ENCODE results near the gene MANBA.

Gene MANBA

DNA sequence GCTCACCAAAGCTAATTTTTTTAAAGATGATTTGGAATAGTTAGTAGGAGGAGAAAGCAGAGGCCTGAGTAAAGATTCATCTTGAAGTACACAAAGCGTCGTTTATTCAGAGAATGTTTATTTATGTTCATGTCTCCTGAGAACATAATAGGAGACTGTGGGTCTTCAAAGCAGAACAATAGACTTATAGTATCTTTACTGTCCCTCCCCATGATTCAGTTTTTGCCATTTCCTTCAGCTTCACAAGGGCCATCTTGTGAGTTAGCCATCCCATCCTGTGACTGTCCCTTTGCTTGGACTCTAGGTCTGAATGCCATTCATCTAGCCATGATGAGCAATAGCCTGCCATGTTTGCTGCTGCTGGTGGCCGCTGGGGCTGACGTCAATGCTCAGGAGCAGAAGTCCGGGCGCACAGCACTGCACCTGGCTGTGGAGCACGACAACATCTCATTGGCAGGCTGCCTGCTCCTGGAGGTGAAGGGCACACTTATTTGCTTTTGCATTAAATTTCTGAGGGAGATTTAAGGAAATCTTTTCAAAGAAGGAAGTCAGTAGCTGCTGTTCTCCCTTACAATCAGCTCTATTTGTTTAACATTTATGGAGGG lies 153.8 kb downstream of the MANBA start:
- no peak overlapping the region for H3K4me3 ChIP-seq (replicated peaks; ENCODE audit: low read depth, low read length)
- TF ChIP-seq, protein P1, sequence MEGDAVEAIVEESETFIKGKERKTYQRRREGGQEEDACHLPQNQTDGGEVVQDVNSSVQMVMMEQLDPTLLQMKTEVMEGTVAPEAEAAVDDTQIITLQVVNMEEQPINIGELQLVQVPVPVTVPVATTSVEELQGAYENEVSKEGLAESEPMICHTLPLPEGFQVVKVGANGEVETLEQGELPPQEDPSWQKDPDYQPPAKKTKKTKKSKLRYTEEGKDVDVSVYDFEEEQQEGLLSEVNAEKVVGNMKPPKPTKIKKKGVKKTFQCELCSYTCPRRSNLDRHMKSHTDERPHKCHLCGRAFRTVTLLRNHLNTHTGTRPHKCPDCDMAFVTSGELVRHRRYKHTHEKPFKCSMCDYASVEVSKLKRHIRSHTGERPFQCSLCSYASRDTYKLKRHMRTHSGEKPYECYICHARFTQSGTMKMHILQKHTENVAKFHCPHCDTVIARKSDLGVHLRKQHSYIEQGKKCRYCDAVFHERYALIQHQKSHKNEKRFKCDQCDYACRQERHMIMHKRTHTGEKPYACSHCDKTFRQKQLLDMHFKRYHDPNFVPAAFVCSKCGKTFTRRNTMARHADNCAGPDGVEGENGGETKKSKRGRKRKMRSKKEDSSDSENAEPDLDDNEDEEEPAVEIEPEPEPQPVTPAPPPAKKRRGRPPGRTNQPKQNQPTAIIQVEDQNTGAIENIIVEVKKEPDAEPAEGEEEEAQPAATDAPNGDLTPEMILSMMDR (IDR thresholded peaks at IDR 0.05; ENCODE audit: low read length, missing control alignments): no peak
- no peak for DNase-seq (ENCODE audit: low read depth)

GRCh38 chr4:102606261-102606660 lies 154.5 kb downstream of the MANBA start:
- no peak for DNase-seq (ENCODE audit: low read depth)
- H3K4me3 ChIP-seq (replicated peaks; ENCODE audit: low read depth, low read length): no peak overlapping the region
- TF ChIP-seq, protein P1 (IDR thresholded peaks at IDR 0.05; ENCODE audit: low read length, missing control alignments): no peak

DNA sequence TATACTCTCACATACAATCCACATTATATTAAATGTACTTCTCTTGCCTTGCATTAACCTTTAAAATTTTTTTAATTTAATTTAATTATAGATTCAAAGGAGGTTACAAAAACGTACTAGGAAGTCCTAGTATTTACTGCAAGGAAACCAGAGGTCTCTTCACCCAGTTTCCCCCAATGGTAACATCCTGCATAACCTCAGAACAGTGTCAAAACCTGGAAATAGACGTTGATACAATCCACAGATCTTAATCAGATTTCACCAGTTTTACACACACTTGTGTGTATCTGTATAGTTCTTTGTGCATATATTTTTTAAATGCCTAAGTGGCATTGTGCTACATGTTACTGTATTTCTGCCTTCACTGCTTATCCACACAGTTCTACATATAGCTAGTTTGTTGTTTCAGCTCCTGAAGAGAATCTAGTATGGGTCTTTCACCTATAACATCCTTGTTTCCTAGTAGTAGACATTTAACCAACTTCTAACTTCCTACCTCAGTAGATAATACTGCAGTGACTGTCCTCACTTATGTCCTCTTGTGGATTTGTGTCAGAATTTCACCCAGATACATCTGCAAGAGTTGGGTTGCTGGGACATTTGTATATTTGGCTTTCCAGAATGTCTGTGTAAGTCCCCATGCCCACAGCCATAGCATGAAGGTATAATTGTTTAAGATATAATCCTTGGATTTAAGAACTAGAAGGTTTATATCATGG lies 156.4 kb downstream of the MANBA start:
- H3K4me3 ChIP-seq (replicated peaks; ENCODE audit: low read depth, low read length): no peak overlapping the region
- DNase-seq (ENCODE audit: low read depth): no peak
- TF ChIP-seq, protein P1 (IDR thresholded peaks at IDR 0.05; ENCODE audit: low read length, missing control alignments): no peak

DNA sequence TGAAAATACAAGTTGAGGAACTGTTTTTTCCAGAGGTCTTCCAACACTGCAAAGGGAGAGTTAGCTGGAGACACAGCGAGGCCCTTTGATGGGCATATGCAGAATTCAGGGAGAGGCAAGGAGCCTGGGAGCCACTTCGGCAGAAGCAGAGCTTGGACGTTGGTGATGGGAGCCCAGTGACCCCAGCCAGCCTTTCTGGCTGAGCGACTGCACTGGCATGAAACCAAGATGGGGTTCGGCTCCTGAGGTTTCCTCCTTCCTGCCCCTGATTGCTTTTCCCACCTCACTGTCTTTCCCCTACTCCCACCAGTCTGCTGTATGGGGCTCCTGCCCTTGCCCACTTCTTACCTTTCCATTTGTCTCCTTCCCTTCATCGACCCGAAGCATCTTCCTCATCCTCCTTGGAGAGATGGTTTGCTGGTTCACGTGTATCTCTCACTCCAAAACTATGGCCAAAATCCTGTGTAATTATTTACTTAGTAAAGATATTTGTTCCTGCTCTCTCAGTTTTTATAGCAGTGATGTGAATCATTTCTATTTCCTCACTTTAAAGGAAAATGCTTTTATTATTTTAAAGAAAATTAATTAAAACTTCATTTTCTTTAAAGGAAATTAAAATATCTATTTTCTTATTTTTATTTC lies 159.1 kb downstream of the MANBA start:
- DNase-seq (ENCODE audit: low read depth): no peak
- H3K4me3 ChIP-seq (replicated peaks; ENCODE audit: low read depth, low read length): no peak overlapping the region
- TF ChIP-seq, protein P1 (IDR thresholded peaks at IDR 0.05; ENCODE audit: low read length, missing control alignments): no peak

DNA sequence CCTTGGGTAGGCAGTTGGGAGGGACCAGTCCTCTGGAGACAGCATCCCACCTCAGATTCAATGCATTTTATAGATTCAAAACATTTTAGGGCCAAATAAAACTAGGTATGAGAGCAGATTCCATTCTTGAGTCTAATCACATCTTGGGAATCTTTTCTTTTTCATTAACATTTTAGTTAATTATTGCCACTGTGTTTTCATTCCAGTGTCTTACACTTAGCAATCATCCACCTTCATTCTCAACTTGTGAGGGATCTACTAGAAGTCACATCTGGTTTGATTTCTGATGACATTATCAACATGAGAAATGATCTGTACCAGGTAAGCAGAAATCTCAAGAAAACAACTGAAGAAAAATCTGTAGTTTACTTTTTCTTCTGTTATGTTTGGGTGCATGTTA lies 160.1 kb downstream of the MANBA start:
- no peak for DNase-seq (ENCODE audit: low read depth)
- TF ChIP-seq, protein P1 (IDR thresholded peaks at IDR 0.05; ENCODE audit: low read length, missing control alignments): no peak
- H3K4me3 ChIP-seq (replicated peaks; ENCODE audit: low read depth, low read length): no peak overlapping the region

GRCh38 chr4:102599886-102600285 lies 160.9 kb downstream of the MANBA start:
- no peak overlapping the region for H3K4me3 ChIP-seq (replicated peaks; ENCODE audit: low read depth, low read length)
- DNase-seq (ENCODE audit: low read depth): no peak
- TF ChIP-seq, protein P1 (IDR thresholded peaks at IDR 0.05; ENCODE audit: low read length, missing control alignments): no peak
